ENCODE results near the gene ISCA2.

ISCA2 gene

GRCh38 chr14:74469548-74470518 lies 23.7 kb upstream of the ISCA2 start:
- no peak for DNase-seq (ENCODE audit: low read depth in 2 of 2)
- TF ChIP-seq, protein P1, sequence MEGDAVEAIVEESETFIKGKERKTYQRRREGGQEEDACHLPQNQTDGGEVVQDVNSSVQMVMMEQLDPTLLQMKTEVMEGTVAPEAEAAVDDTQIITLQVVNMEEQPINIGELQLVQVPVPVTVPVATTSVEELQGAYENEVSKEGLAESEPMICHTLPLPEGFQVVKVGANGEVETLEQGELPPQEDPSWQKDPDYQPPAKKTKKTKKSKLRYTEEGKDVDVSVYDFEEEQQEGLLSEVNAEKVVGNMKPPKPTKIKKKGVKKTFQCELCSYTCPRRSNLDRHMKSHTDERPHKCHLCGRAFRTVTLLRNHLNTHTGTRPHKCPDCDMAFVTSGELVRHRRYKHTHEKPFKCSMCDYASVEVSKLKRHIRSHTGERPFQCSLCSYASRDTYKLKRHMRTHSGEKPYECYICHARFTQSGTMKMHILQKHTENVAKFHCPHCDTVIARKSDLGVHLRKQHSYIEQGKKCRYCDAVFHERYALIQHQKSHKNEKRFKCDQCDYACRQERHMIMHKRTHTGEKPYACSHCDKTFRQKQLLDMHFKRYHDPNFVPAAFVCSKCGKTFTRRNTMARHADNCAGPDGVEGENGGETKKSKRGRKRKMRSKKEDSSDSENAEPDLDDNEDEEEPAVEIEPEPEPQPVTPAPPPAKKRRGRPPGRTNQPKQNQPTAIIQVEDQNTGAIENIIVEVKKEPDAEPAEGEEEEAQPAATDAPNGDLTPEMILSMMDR (IDR thresholded peaks at IDR 0.05; ENCODE audit: low read depth, low read length), result no peak
- no peak overlapping the region for H3K4me3 ChIP-seq (replicated peaks in 1 of 2; ENCODE audit: low read depth in 2 of 2, low read length in 2 of 2)

DNA sequence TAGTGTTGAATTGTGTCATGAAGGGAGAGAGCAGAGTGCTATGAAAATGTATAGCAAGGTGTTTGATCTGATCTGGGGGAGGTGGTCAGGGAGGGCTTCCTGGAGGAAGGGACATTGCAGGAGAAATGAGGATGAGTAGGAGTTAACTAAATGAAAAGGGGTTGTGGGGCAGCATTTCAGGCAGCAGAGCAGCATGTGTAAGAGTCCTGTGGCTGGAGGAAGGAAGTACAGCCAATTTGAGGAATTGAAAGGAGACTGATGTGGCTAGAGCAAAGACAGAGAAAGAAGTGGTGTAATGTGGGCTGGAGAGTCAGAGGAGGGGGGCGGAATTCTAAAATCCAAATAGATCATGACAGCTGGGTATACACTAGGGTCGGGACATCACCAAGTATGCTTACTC lies 21.0 kb upstream of the ISCA2 start:
- no peak overlapping the region for H3K4me3 ChIP-seq (replicated peaks in 1 of 2; ENCODE audit: low read depth in 2 of 2, low read length in 2 of 2)
- DNase-seq (ENCODE audit: low read depth in 2 of 2), result no peak
- TF ChIP-seq, protein P1 (IDR thresholded peaks at IDR 0.05; ENCODE audit: low read depth, low read length), result no peak

GRCh38 chr14:74474376-74474775 lies 19.2 kb upstream of the ISCA2 start:
- H3K4me3 ChIP-seq (replicated peaks in 1 of 2; ENCODE audit: low read depth in 2 of 2, low read length in 2 of 2), result no peak overlapping the region
- TF ChIP-seq, protein P1 (IDR thresholded peaks at IDR 0.05; ENCODE audit: low read depth, low read length), result no peak
- peak in 1 of 2 donors; percentile 17 for DNase-seq (ENCODE audit: low read depth in 2 of 2)

DNA sequence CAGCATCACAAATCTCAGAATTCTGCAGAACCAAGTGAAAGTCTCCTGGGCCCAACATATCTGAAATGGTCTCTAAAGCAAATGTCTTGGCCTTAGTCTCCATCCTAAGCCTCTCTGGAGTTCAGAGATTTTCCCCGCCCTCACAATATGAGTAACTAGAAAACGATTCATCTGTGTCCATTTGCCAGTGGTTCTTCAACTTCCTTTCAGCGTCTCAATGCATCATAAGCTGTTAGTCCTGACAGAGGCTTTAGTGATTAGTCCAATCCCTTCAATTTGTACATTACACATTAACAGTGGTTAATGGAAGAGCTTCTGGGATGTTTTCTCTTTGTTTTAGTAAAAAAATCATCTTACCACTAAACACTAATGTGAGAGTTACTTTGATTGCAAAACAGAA lies 17.9 kb upstream of the ISCA2 start:
- no peak overlapping the region for H3K4me3 ChIP-seq (replicated peaks in 1 of 2; ENCODE audit: low read depth in 2 of 2, low read length in 2 of 2)
- DNase-seq (ENCODE audit: low read depth in 2 of 2), result peak; percentile 65 to 79
- TF ChIP-seq, protein P1 (IDR thresholded peaks at IDR 0.05; ENCODE audit: low read depth, low read length), result no peak

GRCh38 chr14:74476107-74476506 lies 17.5 kb upstream of the ISCA2 start:
- no peak for DNase-seq (ENCODE audit: low read depth in 2 of 2)
- TF ChIP-seq, protein P1 (IDR thresholded peaks at IDR 0.05; ENCODE audit: low read depth, low read length), result no peak
- H3K4me3 ChIP-seq (replicated peaks in 1 of 2; ENCODE audit: low read depth in 2 of 2, low read length in 2 of 2), result no peak overlapping the region

GRCh38 chr14:74476607-74477006 lies 17.0 kb upstream of the ISCA2 start:
- DNase-seq (ENCODE audit: low read depth in 2 of 2), result no peak
- TF ChIP-seq, protein P1 (IDR thresholded peaks at IDR 0.05; ENCODE audit: low read depth, low read length), result no peak
- no peak overlapping the region for H3K4me3 ChIP-seq (replicated peaks in 1 of 2; ENCODE audit: low read depth in 2 of 2, low read length in 2 of 2)

All from cardiac fibroblast (primary cell).